ENCODE results near the gene NKAIN1. TPM values are rescaled to one million over a fixed set of nuclear protein-coding genes. Genes with fewer than 3 reads are reported as not detected.
"Not testable (repeated sequence)": the region's sequence is repeated elsewhere in the genome, so short reads cannot be mapped to it uniquely, and the experiment has no call there.

NKAIN1 gene
- not detected in 2 replicates for total RNA-seq (2022)
- Bru-seq, nascent RNA, result percentile 7 among the genes with signal in this experiment
- BruChase-seq, experiment 1, labeled RNA remaining after a 6-hour chase, result percentile 9 among the genes with signal in this experiment
- BruChase-seq, experiment 2, labeled RNA remaining after a 2-hour chase, result percentile 5 among the genes with signal in this experiment
- long read RNA-seq, result 0 reads

- peaks cover 8% of the 10 kb centered on the region for H3K36me3 Mint-ChIP-seq (ENCODE audit: insufficient read depth, unreplicated experiment)
- intact Hi-C loops (cut with micrococcal nuclease; ENCODE audit: unreplicated experiment), result no loop called here
- peaks cover 8% of the 10 kb centered on the region for H3K4me1 Mint-ChIP-seq (ENCODE audit: low read depth, unreplicated experiment)
- H3K4me3 Mint-ChIP-seq (ENCODE audit: low read depth, unreplicated experiment), result peak within 1 kb of the TSS; percentile 71
- no peaks in the 10 kb centered on the region for H3K9me3 Mint-ChIP-seq (ENCODE audit: low read depth, unreplicated experiment)
- peak; percentile 36 for DNase-seq
- BruUV-seq (replicated peaks), result no TSS peak
- H3K27ac Mint-ChIP-seq (ENCODE audit: unreplicated experiment), result no peak within 1 kb of the TSS
- no peak for TF ChIP-seq CTCF (IDR thresholded peaks at IDR 0.05; ENCODE audit: unreplicated experiment)
- peaks cover 90% of the 10 kb centered on the region for H3K27me3 Mint-ChIP-seq (ENCODE audit: unreplicated experiment)
- CTCF ChIA-PET, result no interaction called here
Observed at GRCh38 chr1:31239653-31240241, at the start of gene NKAIN1. Gene NKAIN1 (minus strand): TSS chr1:31239887. CDS start chr1:31239547, 340 bp downstream.

DNA sequence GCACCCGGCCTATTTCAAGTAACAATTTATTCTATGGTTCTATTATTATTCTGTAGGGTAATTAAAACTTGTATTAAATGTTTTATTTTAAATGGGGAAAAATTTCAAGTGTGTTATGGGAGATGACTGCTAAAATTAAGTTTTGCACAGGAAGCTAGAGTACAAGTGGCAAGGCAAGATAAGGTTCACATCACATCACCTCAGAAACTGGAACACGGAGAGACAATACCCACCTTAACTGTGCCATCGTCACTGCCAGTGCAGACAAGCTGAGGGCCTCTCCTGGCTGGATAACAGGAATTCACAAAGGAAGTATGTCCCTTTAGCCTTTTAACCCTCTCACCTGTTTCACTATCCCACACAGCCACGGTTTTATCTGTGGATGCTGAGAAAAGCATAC, 49.3 kb upstream of the NKAIN1 start:
- intact Hi-C loops (cut with micrococcal nuclease; ENCODE audit: unreplicated experiment), result no loop called here
- no peaks in the 10 kb centered on the region for H3K9me3 Mint-ChIP-seq (ENCODE audit: low read depth, unreplicated experiment)
- no peak overlapping the region for H3K4me3 Mint-ChIP-seq (ENCODE audit: low read depth, unreplicated experiment)
- peaks cover 37% of the 10 kb centered on the region for H3K36me3 Mint-ChIP-seq (ENCODE audit: insufficient read depth, unreplicated experiment)
- BruUV-seq (replicated peaks), result no TSS peak
- no peak for DNase-seq
- CTCF ChIA-PET, result no interaction called here
- no peak for TF ChIP-seq CTCF (IDR thresholded peaks at IDR 0.05; ENCODE audit: unreplicated experiment)
- H3K27ac Mint-ChIP-seq (ENCODE audit: unreplicated experiment), result no peak overlapping the region
- H3K27me3 Mint-ChIP-seq (ENCODE audit: unreplicated experiment), result no peaks in the 10 kb centered on the region
- no peaks in the 10 kb centered on the region for H3K4me1 Mint-ChIP-seq (ENCODE audit: low read depth, unreplicated experiment)

GRCh38 chr1:31287791-31288190, 48.1 kb upstream of the NKAIN1 start:
- CTCF ChIA-PET, result interaction anchor here (0.6 to 0.7 kb wide), 2 partner anchors 27 to 135 kb away, joined by 3 to 4 read pairs; no protein-coding TSS in a partner anchor
- intact Hi-C loops (cut with micrococcal nuclease; ENCODE audit: unreplicated experiment); H3K9me3 Mint-ChIP-seq (ENCODE audit: low read depth, unreplicated experiment); H3K27me3 Mint-ChIP-seq (ENCODE audit: unreplicated experiment); H3K4me1 Mint-ChIP-seq (ENCODE audit: low read depth, unreplicated experiment); BruUV-seq (replicated peaks); H3K27ac Mint-ChIP-seq (ENCODE audit: unreplicated experiment); H3K4me3 Mint-ChIP-seq (ENCODE audit: low read depth, unreplicated experiment): not testable (repeated sequence)
- DNase-seq, result peak; percentile 2
- H3K36me3 Mint-ChIP-seq (ENCODE audit: insufficient read depth, unreplicated experiment), result peaks cover 41% of the 10 kb centered on the region

DNA sequence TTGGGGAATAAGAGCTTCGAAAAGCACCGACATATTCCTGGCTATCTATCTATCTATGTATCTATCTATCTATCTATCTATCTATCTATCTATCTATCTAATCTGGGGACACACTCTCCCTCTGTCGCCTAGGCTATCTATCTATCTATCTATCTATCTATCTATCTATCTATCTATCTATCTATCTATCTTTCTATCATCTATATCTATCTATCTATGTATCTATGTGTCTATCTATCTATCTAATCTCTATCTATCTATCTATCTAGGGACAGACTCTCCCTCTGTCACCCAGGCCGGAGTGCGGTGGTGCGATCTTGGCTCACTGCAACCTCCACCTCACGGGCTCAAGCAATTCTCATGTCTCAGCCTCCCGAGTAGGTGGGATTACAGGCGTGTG, 42.7 kb upstream of the NKAIN1 start:
- H3K9me3 Mint-ChIP-seq (ENCODE audit: low read depth, unreplicated experiment); H3K27ac Mint-ChIP-seq (ENCODE audit: unreplicated experiment); intact Hi-C loops (cut with micrococcal nuclease; ENCODE audit: unreplicated experiment); DNase-seq; CTCF ChIA-PET; H3K27me3 Mint-ChIP-seq (ENCODE audit: unreplicated experiment); BruUV-seq (replicated peaks); H3K4me3 Mint-ChIP-seq (ENCODE audit: low read depth, unreplicated experiment); H3K4me1 Mint-ChIP-seq (ENCODE audit: low read depth, unreplicated experiment): not testable (repeated sequence)
- H3K36me3 Mint-ChIP-seq (ENCODE audit: insufficient read depth, unreplicated experiment), result peaks cover 32% of the 10 kb centered on the region

- Mint-ChIP-seq H3K36me3 (ENCODE audit: insufficient read depth, unreplicated experiment) (peaks cover 29% of the 10 kb centered on the region), H3K27me3 (ENCODE audit: unreplicated experiment) (no peaks in the 10 kb centered on the region), H3K4me3 (ENCODE audit: low read depth, unreplicated experiment) (no peak overlapping the region), H3K27ac (ENCODE audit: unreplicated experiment) (no peak overlapping the region), H3K9me3 (ENCODE audit: low read depth, unreplicated experiment) (no peaks in the 10 kb centered on the region), H3K4me1 (ENCODE audit: low read depth, unreplicated experiment) (no peaks in the 10 kb centered on the region)
- no peak for TF ChIP-seq CTCF (IDR thresholded peaks at IDR 0.05; ENCODE audit: unreplicated experiment)
- CTCF ChIA-PET, result no interaction called here
- intact Hi-C loops (cut with micrococcal nuclease; ENCODE audit: unreplicated experiment), result no loop called here
- no peak for DNase-seq
- no TSS peak for BruUV-seq (replicated peaks)
Observed at GRCh38 chr1:31273619-31274018, 33.9 kb upstream of the NKAIN1 start.

All from Calu3 (cell line).